Glomerular endothelial cell (primary cell): ENCODE measurements around the gene BCCIP. TPM values are rescaled to one million over a fixed set of nuclear protein-coding genes. Genes with fewer than 3 reads are reported as not detected.

Experiments
- DNase-seq: peaks from one replicate; pipeline ENCODE4 v3.0.0-alpha.2; 2011; ENCODE audit warnings: low read depth, low spot score; ENCODE audit errors: extremely low read depth
- total RNA-seq: library from RNA; depleted of rRNA; stranded (reverse); fragments of >200 nt; gene quantifications from 2 replicates; pipeline ENCODE4 v1.2.3, GENCODE V29; 2015

The BCCIP gene
- total RNA-seq: 27.8 and 39.4 TPM in 2 replicates

- peak; percentile 85 for DNase-seq
These were observed at the start of gene BCCIP, which contains the start of gene UROS for GRCh38 chr10:125822878-125823662. BCCIP (plus strand) TSS chr10:125823546; CDS start chr10:125823558, 12 bp downstream. UROS (minus strand) TSS chr10:125823258; CDS start chr10:125816499, 6,759 bp downstream.

- DNase-seq: no peak
These were observed 49.4 kb upstream of the BCCIP start for GRCh38 chr10:125773687-125774543.

- DNase-seq: no peak
These were observed 48.7 kb upstream of the BCCIP start for GRCh38 chr10:125774581-125775191.

GRCh38 chr10:125775491-125776106 is 47.7 kb upstream of the BCCIP start, which contains the start of gene MMP21:
MMP21 (minus strand) TSS chr10:125775821; CDS start chr10:125775821, 0 bp downstream.
- DNase-seq: no peak

- DNase-seq: no peak
These were observed 45.5 kb upstream of the BCCIP start for GRCh38 chr10:125777806-125778205.

- no peak for DNase-seq
These were observed 44.8 kb upstream of the BCCIP start for GRCh38 chr10:125778556-125778955.

GRCh38 chr10:125779403-125780327 is 43.7 kb upstream of the BCCIP start:
- no peak for DNase-seq

GRCh38 chr10:125781374-125781773 is 42.0 kb upstream of the BCCIP start:
- no peak for DNase-seq

- DNase-seq: no peak
These were observed 41.3 kb upstream of the BCCIP start for GRCh38 chr10:125782054-125782453.

- no peak for DNase-seq
These were observed 40.7 kb upstream of the BCCIP start for GRCh38 chr10:125782616-125783015.

- no peak for DNase-seq
These were observed 39.9 kb upstream of the BCCIP start for GRCh38 chr10:125783408-125783807.

- DNase-seq: no peak
These were observed 39.4 kb upstream of the BCCIP start for GRCh38 chr10:125783957-125784356.

- DNase-seq: no peak
These were observed 37.6 kb upstream of the BCCIP start for GRCh38 chr10:125785791-125786190.

GRCh38 chr10:125788156-125789034 is 35.0 kb upstream of the BCCIP start:
- no peak for DNase-seq

GRCh38 chr10:125792342-125793300 is 30.7 kb upstream of the BCCIP start:
- DNase-seq: no peak

- DNase-seq: no peak
These were observed 28.2 kb upstream of the BCCIP start for GRCh38 chr10:125795128-125795527.

GRCh38 chr10:125795637-125796190 is 27.6 kb upstream of the BCCIP start:
- no peak for DNase-seq
